Ecto neural progenitor cell (in vitro differentiated cells): ENCODE measurements around the gene VSTM5.

Experiments
- DNase-seq: peaks from one replicate; pipeline ENCODE4 v3.0.0-alpha.2; 2018; ENCODE audit warnings: low spot score

Gene VSTM5

DNA sequence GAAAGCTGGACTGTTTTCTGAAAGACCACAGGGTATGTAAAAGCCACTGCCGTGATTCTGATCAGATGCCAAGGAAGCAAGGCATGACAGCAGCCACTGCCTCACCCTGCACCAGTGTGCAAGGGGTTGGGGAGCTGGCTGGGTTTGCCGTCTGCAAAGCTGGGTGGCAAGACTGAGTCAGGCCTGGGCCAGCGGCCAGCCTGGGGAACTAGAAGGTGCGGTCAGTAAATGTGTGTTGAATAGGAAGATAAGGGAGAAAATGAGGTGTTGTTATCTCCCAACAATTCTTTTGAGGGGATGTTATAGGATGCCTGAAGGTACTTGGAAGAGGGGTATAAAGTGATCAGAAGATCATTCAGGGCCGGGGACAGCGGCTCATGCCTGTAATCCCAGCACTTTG is 8.0 kb downstream of the VSTM5 start:
- no peak for DNase-seq

DNA sequence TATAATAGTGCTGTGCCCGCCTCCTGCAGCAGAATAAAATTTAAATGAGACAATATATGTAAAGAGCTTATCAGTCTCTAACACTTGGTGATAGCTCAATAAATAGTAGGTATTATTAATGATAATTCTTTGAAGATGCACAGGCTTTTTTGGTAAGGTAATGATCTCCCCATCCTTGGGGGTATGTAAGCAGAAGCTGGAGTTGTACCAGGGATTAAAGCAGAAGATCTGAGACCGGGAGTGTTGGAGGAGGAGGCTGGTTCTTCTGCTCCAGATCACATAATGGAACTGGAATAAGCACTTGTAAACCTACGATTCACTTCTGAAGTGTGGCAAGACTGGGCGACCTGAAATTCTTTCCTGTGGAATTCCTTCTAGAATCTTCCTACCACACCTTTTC is 8.4 kb downstream of the VSTM5 start:
- no peak for DNase-seq

DNA sequence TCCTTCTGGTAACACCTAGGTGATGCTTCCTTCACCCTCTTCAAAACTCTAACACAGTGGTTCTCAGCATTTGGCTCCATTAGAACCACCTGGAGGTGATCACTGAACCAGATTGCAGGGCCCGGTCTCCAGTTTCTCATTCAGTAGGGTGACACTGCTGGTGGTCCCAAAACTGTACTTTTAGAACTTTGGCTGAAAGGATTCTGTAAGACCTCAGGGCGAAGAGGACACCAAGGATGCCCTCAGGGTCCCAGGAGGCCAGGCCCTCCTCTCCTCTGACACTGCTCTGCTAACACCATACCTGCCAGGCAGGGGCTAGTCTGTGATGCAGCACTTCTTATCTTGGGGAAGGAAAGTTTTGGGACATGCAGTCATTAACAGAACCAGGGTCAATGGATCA is 9.0 kb downstream of the VSTM5 start:
- DNase-seq, result no peak

DNA sequence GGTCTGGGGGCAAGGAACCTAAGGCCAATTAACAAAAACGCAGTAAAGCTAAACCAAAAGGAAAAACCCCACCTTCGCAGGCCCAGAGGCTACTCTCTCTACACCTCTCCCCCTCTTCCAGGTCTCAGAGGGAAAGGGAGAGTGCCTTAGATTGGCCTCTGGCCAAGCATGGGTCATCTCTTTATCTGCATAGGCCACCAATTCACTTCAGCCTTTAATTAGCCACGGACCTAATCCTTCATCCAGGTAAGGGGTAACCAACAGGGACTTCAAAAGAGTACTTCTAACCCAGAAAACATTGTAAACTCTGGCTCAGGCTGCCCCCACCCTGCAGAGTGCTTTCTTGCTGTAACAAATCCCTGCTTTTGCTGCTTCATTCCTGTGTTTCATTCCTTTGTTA is 9.4 kb downstream of the VSTM5 start:
- DNase-seq, result no peak

DNA sequence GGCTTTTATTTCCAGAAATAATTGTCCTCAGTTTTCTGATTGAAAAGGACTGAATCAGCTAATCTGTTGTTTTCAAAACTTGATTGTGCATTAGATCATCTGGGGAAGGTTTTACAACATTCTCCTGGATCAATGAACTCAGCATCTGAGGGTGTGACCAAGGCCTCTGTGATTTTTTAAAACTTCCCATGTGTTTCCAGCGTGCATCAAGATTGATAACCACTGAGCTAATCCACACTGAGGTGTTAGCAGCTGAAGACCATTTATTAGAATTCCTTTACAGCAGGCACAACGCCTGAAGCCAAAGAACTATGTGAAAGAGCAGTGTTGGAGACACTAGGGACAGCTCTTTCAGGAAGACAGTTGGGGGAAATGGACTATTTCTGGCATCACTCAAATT is 10.2 kb downstream of the VSTM5 start:
- no peak for DNase-seq

DNA sequence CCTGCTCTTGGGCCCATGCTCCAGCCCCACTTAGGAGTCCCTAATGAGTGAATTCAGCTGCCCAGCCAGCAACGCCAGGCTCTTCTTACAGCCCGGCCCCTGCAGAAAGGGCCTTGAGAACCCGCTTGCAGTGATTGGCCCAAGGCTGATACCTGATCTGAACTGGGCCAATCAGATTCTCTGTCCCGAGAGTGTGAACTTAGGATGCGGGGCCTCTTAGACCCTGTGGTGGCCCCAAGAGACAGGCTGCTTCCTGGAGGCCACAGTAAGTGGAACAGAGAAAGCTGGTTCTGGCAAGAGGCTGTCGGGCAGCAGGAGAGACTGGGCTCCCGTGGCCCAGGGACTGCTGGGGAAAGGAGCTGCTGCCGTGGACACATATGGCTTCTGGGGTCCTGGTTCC is 11.5 kb downstream of the VSTM5 start:
- DNase-seq, result no peak

DNA sequence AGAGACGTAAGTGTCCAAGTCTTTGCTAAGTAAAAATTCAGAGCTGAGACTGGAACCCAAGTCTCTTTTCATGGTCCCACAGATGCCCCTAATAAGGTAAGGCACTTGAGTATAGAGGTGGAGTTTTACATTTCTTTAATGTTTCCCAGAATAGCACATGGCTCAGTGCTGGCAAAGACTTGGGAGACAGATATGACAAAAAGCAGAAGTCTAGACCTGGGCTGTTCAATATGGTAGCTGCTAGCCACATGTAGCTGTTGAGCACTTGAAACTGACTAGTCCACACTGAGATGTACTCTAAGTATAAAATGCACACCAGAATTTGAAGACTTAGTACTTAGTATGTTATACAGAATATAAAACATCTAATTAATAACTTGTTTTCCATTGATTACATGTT is 17.6 kb downstream of the VSTM5 start:
- no peak for DNase-seq

DNA sequence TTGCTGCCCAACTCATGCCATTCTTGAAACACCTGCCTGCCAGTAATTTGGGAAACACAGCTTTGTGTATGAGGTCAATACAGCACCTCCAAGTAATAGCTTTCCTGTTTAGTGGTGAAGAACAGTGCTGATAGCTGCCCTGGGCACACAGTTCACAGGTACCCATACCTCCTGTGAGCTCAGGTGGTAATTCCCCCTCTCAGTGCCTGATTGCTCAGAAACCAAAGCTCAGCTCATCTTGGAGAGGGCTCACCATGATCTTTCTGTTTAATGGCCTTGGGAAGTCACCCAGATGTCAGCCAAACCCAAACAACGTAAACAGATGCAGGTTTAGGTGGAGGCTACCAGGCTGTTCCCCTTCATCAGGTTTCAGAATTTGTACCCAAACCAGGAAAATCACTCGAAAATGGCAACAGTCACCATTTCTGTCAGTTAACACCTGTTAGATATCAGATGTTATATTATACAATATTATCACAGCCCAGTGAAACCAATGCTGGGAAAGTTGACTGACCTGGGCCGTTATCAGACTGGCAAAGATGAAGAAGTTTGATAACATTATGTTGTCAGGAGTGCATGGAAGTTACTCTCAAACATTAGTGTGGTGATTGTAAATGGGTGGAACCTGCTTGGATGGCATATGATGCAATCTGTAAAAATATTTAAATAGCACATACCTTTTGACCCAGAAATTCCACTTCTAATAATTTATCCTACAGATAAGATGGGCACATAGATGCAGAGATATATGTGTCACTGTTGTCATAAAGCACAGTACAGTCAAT is 18.9 kb downstream of the VSTM5 start:
- DNase-seq, result no peak

DNA sequence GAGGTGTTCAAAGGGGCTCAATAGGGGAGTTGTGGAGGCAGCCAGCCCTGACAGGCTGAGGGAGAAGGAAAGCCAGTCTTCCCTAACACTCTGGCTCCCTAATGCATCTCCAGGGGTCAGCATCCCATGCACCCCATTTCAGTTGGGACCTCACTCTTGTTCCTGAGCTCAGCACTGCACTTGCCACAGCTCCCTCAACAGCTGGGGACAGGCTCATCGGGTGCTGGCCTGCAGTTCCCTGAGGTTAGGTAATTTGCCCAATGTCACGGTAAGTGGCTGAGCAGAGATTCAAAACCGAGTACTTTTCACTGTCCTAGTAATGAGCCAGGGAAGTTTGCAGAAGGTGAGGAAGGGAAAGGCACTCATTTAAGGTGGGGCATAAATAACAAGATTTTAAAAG is 20.8 kb downstream of the VSTM5 start:
- no peak for DNase-seq

DNA sequence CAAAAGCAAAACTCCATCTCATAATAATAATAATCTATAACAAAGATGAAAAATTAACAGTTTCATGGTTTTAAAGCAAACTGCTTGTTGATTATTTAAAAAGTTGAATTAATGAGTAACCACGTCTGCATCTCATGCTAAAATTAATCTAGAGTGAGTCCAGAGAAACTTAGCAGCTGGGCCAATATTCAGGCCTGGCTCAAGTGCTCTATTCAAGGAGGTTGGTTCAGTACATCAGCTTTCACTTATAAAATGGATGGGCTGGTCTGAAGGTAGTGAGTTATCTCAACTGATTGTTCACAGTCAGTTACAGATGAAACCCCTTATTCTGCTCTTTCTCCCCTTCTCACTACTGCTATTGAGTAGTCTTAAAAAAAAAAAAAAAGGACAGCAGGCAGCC is 23.1 kb downstream of the VSTM5 start:
- DNase-seq, result no peak

DNA sequence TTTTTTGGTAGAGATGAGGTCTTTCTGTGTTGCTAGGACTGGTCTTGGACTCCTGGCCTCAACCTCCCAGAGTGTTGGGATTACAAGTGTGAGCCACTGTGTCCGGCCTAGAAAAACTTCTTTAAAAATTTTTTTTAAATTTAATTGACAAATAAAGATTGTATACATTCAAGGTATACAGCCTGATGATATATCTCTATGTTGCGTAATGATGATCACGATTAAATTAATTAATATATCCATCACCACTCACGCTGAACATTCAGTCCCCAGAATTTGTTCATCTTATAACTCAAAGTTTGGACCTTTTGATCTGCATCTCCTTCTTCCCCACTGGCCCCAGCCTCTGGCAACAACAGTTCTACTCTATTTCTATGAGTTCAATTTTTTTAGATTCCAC is 27.2 kb downstream of the VSTM5 start:
- DNase-seq, result no peak

DNA sequence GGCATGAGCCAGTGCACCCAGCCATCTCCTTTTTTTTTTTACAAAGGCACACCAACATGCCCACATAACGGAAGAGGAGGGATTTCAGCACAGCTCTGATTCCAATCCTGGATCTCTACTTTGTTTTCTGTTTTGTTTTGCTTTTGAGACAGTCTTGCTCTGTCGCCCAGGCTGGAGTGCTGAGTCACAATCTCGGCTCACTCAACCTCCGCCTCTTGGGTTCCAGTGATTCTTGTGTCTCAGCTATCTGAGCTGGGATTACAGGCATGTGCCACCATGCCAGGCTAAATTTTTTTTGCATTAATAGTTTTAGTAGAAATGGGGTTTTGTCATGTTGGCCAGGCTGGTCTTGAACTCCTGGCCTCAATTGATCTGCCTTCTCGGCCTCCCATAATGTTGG is 28.1 kb downstream of the VSTM5 start:
- no peak for DNase-seq

DNA sequence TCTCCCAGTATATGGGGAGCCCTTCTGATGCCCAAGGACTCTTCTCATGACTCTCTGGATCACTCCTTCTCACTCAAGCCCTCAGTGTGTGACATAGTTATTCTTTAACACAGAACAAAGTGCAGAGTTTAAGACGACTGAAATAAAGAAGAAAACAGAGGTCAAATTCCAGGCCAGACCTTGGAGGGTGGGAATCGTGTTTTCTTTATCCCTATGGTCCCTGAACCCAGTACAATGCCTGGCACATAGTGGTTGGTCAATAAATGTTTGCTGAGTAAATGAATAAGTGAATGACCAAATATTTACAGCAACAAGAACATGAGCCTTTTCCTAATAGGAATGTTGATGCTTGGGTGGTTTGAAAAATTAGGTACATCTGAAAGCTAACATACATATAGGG is 28.8 kb downstream of the VSTM5 start:
- DNase-seq, result no peak

DNA sequence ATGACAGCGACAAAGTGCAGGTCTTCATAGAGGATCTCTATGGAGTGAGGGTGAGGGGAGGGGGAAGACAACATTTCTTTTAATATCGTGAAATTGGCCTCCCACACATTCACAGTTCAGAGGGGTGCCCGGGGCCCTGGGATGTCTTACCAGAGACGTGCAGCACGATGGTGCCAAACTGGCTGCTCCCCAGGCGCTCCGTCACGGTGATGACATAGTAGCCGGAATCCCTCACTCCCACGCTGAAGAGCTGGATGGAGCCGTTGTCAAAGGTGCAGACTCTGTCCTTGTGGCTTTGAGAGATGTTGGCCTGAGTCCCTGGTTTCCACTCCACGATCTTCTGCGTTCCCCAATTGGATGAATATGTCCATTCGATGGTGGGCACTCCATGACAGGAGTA is 29.6 kb downstream of the VSTM5 start:
- no peak for DNase-seq

DNA sequence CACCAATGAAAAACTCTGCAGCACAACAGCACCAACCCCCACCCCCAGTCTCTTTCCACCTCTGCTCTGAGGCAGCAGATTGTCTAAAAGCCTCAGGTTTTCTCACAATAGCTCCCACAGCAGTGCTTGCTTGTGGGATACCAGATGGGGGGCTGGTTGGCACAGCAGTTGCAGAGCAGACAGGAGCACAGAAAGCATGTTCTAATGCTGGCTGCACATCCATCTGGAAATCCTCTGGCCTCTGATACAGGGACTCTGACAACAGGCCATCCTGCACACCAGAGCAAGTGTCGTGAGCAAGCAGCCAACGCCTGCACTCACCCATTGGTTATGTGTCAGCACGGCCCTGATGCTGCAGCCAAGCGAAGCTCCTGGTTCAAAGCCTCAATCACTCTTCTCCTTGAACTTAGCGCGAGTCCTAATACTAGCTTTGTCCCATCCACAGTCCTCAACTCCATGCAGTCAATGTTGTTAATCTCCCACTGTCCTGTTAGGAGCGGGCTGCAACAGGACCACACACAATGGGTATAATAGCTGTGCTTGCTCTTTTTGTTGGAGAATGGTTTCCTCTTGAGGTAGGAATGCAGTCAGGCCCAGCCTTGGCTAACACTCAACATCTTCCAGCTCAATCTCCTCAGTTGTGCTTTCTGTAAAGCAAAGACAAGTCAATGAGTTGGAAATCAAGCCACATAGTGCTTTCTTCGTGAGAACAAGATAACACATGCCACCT is 30.3 kb downstream of the VSTM5 start:
- DNase-seq, result no peak

DNA sequence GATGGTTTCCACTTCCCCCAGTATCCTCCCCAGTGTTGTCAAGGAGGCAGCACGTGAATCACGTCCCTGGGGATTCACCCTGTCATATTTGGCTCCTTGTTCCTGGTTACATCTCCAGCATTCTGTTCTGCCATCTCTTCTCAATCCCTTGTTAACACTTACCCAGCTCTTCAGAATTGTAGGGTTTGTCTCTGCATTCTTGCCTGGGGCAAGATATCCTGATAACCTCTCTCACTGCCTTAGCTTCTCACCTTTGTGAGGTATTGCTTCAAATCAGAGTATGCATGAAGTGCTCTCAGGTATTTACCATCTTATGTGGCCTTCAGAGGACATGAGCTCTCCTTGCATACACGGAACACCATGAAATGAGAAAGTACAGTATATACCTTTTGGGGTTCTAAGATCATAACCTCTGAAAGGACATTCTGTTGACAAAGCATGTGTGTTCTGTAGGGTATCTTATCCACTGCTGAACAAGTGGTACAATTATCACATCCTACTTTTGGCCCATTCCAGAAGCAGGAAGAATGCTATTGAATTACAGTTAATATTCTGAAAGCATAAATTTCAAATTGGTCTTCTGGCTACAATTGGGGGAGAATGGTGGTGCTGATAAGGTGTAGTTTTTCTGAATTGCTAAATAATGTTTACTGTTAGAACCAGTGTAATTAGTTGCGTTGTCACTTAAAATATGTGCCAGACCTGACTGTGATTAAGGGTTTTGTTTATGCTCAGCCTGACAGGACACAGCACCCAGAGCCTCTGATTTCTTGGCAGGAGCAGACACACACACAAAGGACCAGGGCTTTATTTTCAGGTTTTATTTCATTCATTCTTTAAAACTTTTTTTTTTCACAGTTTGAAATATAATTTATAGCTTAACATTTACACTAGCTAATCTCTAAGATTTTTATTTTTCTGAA is 32.7 kb downstream of the VSTM5 start:
- DNase-seq, result no peak

DNA sequence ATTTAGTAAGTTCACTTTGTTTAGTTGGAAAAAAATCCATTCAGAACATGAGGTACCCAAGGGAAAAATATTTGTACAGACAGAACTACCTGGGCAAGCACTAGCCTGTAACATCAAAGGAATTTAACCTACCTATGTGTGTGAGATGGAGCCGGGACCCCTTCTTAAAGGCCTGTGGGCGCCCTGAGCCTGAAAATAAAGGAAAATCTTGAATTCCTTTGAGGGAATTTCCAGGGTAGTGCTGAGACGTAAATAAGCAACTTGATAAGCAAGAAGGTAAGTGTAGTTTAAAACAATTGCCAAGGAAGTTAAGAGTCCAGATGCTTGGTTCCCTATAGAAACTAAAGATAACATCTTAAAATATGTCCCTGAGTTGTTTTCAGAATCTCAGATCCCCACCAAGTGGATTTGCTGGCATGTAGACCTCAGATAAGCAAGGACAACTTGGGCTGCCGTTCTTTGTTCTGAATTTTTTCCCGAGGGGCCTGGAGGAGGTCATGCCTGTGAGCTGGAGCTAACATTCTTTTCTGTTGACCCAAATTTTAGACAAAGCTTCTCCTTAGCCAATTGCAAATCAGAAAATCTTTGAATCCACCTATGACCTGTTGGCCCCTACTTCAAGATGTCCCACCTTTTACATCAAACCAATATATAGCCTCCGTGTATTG is 35.3 kb downstream of the VSTM5 start:
- DNase-seq, result no peak

DNA sequence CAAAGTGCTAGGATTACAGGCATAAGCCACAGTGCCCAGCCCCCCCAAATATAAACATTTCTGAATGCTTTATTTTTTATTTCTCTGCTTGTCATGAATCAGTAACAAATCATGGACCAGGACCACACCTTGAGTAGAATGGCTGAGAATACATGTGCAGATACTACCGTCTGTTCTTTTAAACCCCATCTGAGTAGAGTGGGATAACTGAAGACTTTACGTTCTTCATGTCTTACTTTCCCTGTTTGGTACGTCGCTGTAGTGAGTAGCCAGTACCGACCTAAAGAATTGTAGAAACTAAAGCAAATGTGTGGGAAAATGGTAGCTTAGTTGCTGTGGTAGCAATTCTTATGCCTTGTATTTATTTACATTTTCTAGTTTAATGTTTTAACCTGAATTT is 36.4 kb downstream of the VSTM5 start:
- DNase-seq, result no peak

DNA sequence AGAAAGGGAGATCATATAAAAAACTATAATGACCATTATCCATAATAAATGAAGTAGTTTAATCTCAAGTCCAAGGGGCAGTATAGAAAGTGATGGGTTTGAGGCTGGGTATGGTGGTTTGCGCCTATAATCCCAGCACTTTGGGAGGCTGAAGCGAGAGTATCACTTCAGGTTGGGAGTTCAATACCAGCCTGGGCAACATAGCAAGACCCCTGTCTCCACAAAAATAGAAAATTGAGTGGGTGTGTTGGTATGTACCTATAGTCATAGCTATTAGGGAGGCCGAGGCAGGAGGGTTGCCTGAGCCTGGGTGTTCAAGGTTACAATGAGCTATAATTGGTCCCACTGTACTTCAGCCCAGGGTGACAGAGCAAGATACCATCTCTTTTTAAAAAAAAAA is 42.4 kb downstream of the VSTM5 start:
- no peak for DNase-seq

DNA sequence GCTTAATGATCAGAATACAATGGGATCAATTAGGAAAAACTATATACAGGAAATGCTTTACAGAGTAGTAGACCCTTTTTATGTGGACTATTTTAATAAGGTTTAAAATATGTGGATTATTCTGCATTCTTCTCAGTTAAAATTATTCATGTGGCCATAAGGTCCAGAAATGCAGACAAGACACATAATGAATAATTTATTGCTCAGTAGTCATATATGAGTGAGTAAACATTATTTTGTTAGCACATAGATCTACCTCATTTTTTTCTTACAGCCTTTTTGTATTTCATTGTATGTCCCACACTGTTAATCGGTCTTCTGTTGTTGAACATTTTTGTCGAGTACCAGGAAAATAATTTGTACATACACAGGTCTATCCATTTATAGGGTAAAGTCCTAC is 45.5 kb downstream of the VSTM5 start:
- DNase-seq, result no peak

DNA sequence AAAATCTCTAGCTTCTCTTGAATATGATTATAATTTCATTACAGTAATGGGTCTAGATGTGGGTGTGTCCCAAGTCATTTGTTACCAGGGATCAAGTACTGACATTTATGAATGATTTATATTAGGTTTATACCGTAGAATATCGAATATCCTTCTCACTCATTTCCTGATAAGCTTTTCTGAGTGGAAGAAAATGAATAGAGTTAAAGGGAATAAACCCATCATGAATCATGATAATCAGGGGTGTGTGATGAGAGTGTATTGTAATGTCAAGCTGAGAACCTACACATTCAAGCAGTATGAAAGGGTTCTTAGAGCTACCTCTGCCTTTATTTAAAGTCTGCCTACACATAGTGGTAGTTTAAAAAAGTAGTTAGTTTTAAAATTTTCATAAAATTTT is 49.1 kb downstream of the VSTM5 start:
- no peak for DNase-seq
